GM18511 (cell line): ENCODE data around the gene MBD4.

ENCODE experiments used
- ATAC-seq: cut with Tn5 transposase; IDR thresholded peaks from one replicate; pipeline ENCODE4 v1.9.1; 2021; ENCODE audit warnings: mild to moderate bottlenecking, moderate library complexity; ENCODE audit not compliant: unreplicated experiment

Gene MBD4

GRCh38 chr3:129463716-129464115 is 24.0 kb upstream of the MBD4 start:
- ATAC-seq: no peak

GRCh38 chr3:129463094-129463493 is 23.3 kb upstream of the MBD4 start:
- no peak for ATAC-seq

- ATAC-seq: no peak
Measured at GRCh38 chr3:129462361-129462968, 22.7 kb upstream of the MBD4 start.

- no peak for ATAC-seq
Measured at GRCh38 chr3:129461461-129462146, 21.9 kb upstream of the MBD4 start.

GRCh38 chr3:129461022-129461421 is 21.3 kb upstream of the MBD4 start:
- no peak for ATAC-seq

- ATAC-seq: no peak
Measured at GRCh38 chr3:129460572-129460971, 20.8 kb upstream of the MBD4 start.

GRCh38 chr3:129460155-129460554 is 20.4 kb upstream of the MBD4 start:
- ATAC-seq: no peak

GRCh38 chr3:129453732-129454131 is 14.0 kb upstream of the MBD4 start:
- no peak for ATAC-seq

GRCh38 chr3:129449279-129450115 is 9.7 kb upstream of the MBD4 start:
- no peak for ATAC-seq

- no peak for ATAC-seq
Measured at GRCh38 chr3:129448186-129448895, 8.6 kb upstream of the MBD4 start.

- no peak for ATAC-seq
Measured at GRCh38 chr3:129446926-129447325, 7.2 kb upstream of the MBD4 start.

GRCh38 chr3:129445471-129445870 is 5.7 kb upstream of the MBD4 start:
- no peak for ATAC-seq

- ATAC-seq: no peak
Measured at GRCh38 chr3:129442947-129443346, 3.2 kb upstream of the MBD4 start.

GRCh38 chr3:129442486-129442885 is 2.7 kb upstream of the MBD4 start:
- ATAC-seq: no peak

- no peak for ATAC-seq
Measured at GRCh38 chr3:129441782-129442181, 2.0 kb upstream of the MBD4 start.

- ATAC-seq: no peak
Measured at GRCh38 chr3:129441215-129441614, 1.5 kb upstream of the MBD4 start.

- ATAC-seq: no peak
Measured at GRCh38 chr3:129440618-129441190, 956 bp upstream of the MBD4 start.

GRCh38 chr3:129439226-129439816 is 427 bp downstream of the MBD4 start:
- peak; percentile 22 for ATAC-seq

- ATAC-seq: no peak
Measured at GRCh38 chr3:129435367-129435766, 4.4 kb downstream of the MBD4 start.

- ATAC-seq: no peak
Measured at GRCh38 chr3:129434140-129434539, 5.6 kb downstream of the MBD4 start.

GRCh38 chr3:129433565-129433964 is 6.2 kb downstream of the MBD4 start:
- ATAC-seq: no peak
